GM19467 (cell line): ENCODE results near the gene OSBPL3.

Source experiments
- ATAC-seq: cut with Tn5 transposase; IDR thresholded peaks from one replicate; pipeline ENCODE4 v1.9.1; 2021; ENCODE audit warnings: mild to moderate bottlenecking, moderate library complexity; ENCODE audit not compliant: unreplicated experiment

Gene OSBPL3

DNA sequence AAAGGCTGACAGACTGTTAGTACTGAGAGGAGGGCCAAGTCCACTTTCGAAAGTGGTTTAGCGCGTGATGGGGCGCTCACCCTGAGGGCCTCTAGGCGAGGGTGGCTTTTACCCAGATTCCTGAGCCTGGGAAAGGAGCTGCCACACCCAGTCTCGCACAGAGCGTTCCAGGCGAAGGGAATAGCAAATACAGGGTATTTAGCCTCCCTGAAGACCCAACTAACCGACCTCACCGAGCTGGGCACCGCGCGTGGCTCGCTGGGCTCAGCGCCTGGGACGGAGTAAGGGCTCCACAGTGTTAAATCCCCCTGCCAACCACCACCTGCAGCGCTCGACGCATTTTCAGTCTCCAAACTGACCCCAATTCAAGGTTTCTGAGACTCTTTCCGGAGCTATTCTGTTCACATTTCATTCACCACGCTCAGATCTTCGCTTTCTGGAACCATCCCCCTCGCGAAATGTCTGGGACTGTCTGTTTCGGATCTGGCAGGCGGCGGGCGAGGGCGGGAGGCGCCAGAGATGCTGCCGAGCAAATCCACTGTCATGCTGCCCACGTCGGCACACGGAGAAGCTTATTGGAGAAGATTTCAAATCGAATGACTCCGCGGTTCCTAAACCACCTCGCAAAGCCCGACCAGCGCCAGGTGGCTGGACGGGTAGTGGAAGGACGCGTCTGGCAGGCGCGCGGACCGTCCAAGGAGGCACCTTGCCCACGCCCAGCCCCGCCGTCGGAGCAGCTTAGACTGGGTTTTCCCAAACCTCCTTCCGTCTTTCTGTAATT is 1.4 kb upstream of the OSBPL3 start:
- no peak for ATAC-seq

DNA sequence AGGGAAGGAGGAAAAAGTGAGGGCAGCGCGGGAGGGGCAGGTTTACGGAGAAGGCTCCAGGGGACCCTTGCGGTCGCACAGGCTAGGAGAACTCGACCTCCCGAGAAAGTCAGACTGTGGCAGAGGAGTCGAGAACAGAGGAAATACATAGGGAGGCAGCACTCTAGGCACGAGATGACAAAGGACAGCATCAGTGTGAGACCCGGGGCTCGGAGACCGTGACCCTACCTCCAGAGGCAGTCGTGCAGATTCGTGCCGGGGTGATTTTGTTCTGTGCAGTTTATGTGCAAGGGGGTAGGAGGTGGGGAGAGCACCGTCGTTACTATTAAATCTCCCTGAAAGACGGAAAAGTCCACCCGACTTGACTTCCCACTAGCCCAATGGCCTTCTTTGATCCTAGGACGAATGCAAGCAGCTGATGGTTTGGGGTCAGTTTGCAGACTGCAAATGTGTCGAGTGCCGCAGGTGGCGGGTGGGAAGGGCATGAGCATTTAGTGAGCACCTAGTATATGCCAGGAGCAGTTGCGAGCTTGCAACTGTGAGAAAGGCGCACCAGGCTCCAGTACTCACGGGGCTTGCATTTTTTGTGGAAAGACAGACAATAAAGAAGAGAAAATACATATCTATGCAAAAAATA is 674 bp upstream of the OSBPL3 start:
- peak; percentile 7 for ATAC-seq

DNA sequence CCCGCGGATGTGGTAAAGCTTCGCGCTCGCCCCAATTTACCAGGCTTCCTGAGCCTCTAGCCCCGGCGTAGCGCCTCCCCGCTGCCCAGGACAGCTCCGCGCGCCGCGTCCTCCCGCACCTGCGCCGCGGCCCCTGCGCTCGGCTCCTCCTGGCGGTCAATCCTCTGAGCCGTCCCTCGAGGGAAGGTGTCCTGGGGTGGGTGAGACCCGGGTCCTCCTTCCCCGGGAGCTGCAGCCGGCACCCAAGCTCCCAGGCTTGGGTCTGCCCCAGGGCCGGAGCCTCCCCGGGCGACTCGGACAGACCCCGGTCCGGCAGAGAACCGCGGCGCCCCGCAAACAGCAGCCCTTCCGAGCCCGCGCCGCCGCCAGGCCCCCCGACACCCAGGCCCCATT is 512 bp downstream of the OSBPL3 start:
- peak; percentile 40 for ATAC-seq

DNA sequence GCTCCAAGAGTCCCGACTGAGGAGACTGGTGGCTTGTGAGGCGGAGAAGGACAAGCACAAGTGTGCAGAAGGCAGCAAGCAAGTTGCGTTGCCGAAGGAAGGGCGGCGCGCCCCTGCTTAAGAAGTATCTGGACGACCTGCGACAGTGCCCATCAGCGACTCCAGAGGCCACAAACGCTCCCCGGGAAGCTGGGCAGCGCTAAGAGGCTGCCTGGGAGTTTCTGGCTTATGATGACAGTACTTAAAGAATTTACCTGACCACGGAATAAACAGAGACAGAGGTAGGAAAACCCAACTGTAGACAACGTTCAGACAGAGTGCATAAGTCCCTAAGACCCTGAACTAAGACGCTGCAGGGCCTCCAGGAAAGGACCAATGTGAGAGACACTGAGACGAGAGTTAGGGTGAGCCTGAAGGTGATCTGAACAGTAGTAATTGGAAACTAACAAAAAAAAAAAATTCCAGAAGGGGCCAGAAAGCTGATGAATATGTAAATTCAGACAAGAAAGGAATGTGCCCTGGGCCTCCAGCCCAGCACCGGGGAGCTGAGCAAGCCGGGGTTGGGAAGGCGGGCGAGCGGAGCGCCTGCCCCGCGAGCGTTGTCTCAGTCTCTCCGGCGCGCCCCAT is 1.0 kb downstream of the OSBPL3 start:
- peak; percentile 0 for ATAC-seq

DNA sequence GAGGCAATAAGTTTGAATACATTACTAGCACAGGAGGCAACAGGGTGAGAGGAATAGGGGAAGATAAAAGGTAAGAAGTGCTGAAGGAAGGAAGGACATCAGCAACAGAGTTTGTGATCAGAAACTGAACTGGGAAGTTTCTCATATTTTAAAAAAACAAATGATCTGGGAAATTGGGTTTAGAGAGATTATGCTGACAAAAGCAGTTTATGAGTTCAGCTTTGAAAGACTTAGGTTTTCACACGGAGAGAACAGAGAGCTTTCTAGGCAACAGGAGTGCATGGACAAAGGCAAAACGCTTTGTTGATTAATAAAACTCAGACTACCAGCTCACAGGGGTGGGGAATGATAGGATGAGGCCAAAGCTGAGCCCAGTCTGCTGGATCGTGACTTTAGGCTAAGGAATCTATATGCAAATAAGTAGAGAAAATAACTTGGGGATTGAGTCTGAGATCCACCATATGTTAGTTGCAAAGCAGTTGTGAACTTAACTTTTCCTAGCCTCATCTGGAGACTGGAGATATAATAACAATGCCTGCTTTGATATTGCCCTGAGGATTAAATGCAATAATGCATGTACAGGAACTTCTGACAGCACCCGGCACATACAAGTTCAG is 4.2 kb downstream of the OSBPL3 start:
- ATAC-seq: no peak

DNA sequence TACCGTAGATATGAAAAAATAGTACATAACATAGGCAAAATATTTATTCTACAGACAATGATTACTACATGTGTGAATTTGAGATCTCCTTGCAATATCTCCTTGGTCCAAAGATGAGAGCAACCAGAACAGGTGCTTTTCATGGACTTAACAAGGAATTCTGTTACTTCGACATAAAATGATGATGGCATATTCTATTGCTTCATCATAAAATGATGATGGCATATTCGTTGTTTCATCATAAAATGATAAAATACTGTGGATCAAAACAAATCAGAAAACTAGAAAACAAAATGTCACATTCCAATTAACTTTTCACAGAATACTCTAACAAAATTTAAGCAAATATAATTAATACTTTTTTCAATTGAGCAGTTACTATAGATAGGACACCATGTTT is 4.8 kb downstream of the OSBPL3 start:
- no peak for ATAC-seq

DNA sequence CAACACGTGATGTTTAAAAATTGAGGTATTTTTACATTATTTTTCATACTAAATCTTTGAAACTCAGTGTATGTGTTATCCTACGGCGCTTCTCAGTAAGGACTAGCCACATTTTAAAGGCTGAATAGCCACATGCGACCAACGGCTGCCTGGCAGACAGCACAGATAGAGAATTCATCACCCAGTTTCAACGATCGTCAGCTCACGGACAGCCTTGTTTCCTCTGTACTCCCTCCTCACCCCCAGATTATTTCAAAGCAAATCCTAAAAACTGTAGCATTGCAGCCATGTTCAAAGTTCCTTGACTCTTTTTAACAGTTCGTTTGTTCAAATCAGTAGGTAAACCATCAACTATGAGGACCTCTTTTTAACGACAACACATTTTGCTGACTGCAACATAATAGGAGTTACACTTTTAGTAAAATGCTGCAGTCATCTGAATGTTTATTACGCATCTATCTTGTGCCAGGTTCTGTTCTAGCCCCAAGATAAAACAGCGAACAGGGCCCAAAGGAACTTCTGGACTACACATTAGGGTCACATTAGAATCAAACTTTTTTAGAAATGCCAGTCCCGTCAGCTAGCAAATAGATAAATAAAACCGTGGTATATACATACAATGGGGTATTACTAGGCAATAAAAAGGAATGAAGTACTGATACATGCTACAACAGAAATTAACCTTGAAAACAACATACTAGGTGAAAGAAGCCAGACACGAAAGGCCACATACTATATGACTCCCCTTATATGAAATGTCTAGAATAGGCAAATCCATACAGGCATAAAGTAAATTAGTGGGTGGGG is 5.7 kb downstream of the OSBPL3 start:
- ATAC-seq: no peak

DNA sequence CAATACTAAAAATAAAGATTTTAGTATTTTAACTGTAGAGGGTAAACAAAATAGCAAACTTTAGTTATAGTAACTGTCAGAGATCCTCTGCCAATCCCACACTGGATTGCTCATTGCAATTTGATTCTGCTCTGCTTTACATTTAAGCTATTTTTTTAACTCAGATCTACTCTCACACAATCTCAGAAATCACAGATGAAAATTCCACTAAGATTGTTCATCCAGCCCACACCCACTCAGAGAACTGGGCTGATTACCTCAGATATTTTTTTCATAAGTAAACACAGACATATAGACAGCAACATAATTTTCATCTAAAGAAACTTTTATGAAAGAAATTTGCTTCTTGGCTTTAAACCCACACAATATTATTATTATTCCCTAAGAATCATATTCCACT is 7.0 kb downstream of the OSBPL3 start:
- no peak for ATAC-seq

DNA sequence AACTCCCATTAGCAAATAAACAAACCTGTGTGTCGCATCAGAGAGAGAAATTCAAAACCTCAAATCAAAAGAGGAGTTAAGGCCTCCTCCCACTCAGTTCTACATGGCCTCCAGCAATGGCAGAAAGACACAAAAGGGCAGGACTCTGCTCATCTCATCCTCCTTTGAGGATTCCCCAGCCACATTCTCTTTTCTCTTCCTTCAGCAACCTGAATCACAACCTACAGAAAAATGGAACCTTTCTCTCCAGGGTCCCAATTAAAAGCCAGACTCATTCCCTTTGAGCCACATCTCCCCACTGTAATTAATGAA is 7.9 kb downstream of the OSBPL3 start:
- ATAC-seq: no peak

DNA sequence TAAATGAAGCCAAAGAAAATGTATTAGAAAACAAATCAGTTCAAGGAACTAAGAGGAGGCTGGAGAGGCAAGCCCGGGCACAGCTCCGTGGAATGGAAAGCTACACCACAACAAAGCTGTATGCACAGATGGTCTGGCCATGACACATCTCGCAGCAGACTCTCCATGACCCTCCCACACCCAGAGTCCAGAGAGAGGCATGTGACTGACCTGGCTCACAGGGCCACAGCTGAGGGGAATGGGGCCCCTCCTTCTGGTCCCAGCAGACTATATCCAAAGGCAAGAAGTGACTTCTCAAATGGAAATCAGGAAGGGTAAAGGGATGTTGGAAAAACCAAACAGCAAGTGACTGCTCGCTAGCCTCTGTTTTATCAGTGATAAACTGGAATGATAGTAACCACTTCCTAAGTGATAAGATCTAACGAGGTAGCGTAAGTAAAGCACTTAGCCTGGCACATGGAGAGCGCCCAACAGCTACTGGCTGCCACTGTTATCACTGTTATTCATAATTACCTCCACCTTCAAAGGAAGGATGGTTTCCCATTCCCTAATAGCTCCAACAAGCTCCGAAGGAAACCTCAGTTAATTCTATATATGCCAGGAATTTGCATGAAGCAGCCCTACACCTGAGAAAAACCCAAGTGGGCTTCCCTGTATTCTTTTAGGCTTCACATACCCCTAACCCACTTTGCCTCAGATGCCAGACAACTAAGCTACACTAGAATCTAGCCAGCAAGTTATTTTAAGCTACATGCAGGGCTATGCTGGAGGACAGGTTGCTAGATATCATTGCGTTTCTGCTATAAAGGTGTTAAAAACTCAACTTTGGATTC is 8.4 kb downstream of the OSBPL3 start:
- ATAC-seq: no peak

DNA sequence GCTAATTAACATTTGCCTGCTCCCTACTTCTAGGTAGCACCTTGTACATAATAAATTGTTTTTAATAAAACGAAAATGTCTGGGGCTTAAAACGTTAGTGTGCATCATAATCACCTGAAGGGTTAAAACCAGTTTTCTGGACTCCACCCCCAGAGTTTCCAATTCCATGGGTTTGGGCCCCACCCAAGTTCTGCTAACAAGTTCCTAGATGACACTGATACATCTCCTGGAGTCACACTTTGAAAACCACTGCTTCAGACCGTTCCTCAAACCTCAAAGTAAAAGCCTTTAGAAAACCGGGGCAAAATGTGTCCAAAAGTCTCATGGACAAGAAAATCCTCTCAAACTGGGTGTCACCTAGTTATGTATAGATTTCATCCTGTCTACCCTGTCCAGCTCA is 9.3 kb downstream of the OSBPL3 start:
- no peak for ATAC-seq

DNA sequence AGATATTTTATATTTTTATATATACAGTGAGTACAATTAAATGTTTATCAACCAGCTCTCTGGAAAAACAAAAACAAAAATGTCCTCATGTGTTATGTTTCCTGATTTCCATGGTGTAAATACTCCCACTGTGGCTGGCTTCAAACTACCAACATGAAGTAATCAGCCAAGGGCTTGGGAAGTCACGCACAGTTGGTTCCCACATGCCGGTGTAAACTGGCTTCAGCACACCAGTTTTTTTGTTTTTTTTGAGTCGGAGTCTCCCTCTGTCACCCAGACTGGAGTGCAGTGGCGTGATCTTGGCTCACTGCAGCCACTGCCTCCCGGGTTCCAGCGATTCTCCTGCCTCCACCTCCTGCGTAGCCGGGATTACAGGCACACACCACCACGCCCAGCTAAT is 11.8 kb downstream of the OSBPL3 start:
- no peak for ATAC-seq

DNA sequence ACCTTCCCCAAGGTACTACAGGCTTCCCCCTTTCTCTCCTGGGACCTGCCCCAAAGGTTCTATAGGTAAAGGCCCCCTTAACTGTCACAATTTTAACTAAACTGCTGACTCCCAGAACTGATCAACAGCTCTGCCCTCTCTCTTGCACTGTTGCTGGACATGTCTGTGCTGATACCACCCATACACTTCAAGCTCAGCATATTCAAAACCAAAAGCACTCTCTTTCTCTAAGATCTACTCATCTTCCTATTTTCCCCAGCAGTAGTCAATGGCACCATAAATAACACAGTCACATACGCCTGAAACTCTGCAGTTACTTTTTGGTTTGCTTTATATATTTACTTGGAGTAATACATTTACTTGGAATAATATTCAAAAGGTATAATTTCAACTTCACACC is 12.3 kb downstream of the OSBPL3 start:
- ATAC-seq: no peak

DNA sequence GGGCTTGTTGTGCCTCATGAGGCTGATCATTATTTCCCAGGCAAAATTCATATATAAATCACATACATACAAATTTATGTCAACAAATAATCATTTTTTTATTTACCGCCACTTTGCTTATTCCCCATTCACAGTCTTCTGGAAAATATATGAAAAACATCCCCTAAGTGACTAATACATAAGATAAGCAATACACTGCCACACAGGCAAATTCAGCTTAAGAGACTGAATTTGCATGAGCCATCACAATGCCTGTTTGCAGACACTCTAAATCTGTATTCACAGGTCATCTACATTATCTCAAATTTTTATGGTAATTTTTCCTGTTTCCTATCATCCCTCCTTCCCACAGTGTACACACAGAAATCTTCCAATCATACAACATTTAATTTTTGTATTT is 13.2 kb downstream of the OSBPL3 start:
- no peak for ATAC-seq

DNA sequence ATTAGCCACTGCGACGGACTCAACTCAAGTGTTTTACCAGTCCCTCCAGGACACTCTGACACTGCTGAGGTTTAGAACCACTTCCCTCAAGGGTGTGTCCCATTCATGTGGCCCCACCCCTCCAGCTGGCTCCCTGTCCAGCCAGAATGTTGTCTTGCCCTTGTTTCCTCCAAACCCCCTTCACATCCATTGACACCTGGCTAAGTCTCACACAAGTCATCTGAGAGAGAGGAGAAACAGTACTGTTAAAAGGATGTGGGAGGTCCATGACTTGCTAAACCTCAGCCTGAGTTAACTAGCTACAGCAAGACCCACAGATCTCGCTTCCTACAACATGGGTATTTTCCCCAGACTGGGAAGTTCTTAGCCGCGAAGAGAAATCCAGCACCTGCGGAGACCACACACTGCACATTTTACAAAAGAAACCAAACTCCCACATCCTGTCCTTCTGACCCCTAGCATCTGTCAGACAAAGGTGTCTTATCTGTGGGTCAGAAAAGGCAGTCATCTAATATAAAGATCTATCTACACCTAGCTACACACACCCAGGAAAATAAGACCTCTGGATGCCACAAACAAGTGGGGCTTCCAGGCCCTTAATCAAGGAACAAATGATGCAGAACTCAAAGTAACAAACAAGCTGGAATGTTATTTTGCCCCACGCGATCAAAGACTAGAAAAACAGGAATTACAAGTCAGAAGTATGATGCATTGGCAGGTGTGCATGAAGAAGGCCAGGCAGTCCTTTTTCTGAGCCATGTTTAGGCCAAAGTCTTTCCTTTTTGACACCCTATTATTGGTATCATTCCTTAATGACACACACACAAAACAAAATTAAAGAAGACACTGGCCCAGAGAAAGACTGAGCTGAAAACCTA is 13.9 kb downstream of the OSBPL3 start:
- ATAC-seq: peak; percentile 85

DNA sequence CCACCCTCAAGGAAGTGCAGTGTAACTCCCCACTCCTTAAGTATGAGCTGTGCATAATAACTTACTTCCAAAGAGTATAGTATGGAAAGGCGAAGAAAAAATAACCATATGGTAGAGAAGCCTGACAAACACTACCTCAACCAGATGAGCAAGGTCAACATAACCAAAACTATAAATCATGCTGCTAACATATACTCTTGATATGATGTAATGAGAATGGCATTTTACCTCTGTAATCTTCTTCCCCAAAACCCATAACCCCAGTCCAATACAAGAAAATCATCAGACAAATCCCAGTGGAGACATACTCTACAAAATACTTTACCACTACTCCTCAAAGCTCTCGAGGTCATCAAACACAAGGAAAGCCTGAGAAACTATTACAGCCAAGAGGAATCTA is 15.8 kb downstream of the OSBPL3 start:
- ATAC-seq: no peak

DNA sequence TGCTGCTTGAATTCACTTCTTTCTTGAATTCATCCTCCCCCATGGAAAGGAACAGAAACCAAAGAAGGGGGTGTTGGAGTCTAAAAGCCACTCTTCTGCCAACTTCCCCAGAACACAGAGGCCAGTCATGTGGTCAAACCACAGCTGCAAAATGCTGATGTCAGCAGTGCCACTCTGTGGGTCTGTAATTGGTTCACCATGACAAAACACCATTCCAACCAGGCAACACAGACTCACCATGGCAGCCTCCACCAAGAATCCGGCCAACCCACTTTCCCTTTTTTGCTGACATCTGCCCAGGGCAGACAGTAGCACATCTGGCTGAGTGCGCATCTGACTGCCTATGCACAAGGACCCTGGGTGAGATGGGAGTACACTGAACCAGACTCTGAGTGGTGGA is 16.8 kb downstream of the OSBPL3 start:
- ATAC-seq: peak; percentile 24

DNA sequence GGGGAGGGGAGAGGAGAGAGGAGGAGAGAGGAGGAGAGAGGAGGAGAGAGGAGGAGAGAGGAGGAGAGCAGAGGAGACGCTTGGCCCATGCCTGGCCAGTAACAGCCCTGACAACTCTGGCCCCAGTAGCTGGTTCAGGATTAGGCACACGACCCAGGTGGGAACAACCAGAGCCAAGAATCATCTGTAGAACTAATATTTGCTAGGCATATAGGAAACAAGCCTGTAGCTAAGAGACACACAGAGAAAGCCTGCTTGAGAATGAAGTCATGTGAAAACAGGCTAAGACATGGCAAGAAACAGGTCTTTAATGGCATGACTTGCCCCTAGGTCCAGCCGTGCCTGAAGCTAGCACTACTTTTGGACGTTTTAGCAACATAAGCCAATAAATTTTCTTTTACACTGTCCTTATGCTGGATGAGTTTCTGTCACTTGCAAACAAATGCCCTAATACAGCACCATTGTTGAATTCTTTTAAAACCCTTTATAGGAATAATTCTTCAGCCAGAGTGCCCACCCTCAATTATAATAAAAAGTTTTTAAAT is 17.5 kb downstream of the OSBPL3 start:
- no peak for ATAC-seq
